ENCODE data around the gene TGFBR3.

The TGFBR3 gene

GRCh38 chr1:91750398-91750996 is 135.5 kb downstream of the TGFBR3 start:
- H3K4me1 ChIP-seq (ENCODE audit: insufficient read depth, low read length) = no peaks in the 10 kb centered on the region
- no peaks in the 10 kb centered on the region for H3K9me3 ChIP-seq (ENCODE audit: insufficient read depth, low read length, severe bottlenecking)
- H3K9ac ChIP-seq (ENCODE audit: low read depth, low read length) = no peak overlapping the region
- TF ChIP-seq EZH2 (IDR thresholded peaks at IDR 0.05; ENCODE audit: borderline replicate concordance, low read depth, low read length, severe bottlenecking) (no peak), CTCF (IDR thresholded peaks at IDR 0.05; ENCODE audit: borderline replicate concordance, extremely low read depth, low read length, poor library complexity, severe bottlenecking) (no peak)
- H3K27me3 ChIP-seq (ENCODE audit: insufficient read depth, low read length, poor library complexity) = no peaks in the 10 kb centered on the region
- no peaks in the 10 kb centered on the region for H3K36me3 ChIP-seq (ENCODE audit: insufficient read depth, low read length)
- H4K20me1 ChIP-seq (ENCODE audit: insufficient read depth, low read length) = no peaks in the 10 kb centered on the region
- H3K27ac ChIP-seq (ENCODE audit: low read length) = no peak overlapping the region
- H3K4me2 ChIP-seq (ENCODE audit: insufficient read depth, low read length) = no peak overlapping the region
- ATAC-seq (ENCODE audit: insufficient read depth, low read depth) = no peak
- H3K79me2 ChIP-seq (ENCODE audit: insufficient read depth, low read length) = no peaks in the 10 kb centered on the region
- DNase-seq = no peak
- H2AFZ ChIP-seq (ENCODE audit: low read depth, low read length) = no peak overlapping the region
- no peak overlapping the region for H3K4me3 ChIP-seq (ENCODE audit: low read depth in 1 of 2, low read length in 2 of 2)

- H3K27ac ChIP-seq (ENCODE audit: low read length) = no peak overlapping the region
- no peaks in the 10 kb centered on the region for H4K20me1 ChIP-seq (ENCODE audit: insufficient read depth, low read length)
- H3K79me2 ChIP-seq (ENCODE audit: insufficient read depth, low read length) = no peaks in the 10 kb centered on the region
- H3K36me3 ChIP-seq (ENCODE audit: insufficient read depth, low read length) = no peaks in the 10 kb centered on the region
- TF ChIP-seq EZH2 (IDR thresholded peaks at IDR 0.05; ENCODE audit: borderline replicate concordance, low read depth, low read length, severe bottlenecking) (no peak), CTCF (IDR thresholded peaks at IDR 0.05; ENCODE audit: borderline replicate concordance, extremely low read depth, low read length, poor library complexity, severe bottlenecking) (no peak)
- H3K4me2 ChIP-seq (ENCODE audit: insufficient read depth, low read length) = no peak overlapping the region
- no peak overlapping the region for H3K9ac ChIP-seq (ENCODE audit: low read depth, low read length)
- ATAC-seq (ENCODE audit: insufficient read depth, low read depth) (no peak), DNase-seq (no peak)
- H3K4me1 ChIP-seq (ENCODE audit: insufficient read depth, low read length) = no peaks in the 10 kb centered on the region
- H3K27me3 ChIP-seq (ENCODE audit: insufficient read depth, low read length, poor library complexity) = no peaks in the 10 kb centered on the region
- no peaks in the 10 kb centered on the region for H3K9me3 ChIP-seq (ENCODE audit: insufficient read depth, low read length, severe bottlenecking)
- no peak overlapping the region for H3K4me3 ChIP-seq (ENCODE audit: low read depth in 1 of 2, low read length in 2 of 2)
- H2AFZ ChIP-seq (ENCODE audit: low read depth, low read length) = no peak overlapping the region
Observed at GRCh38 chr1:91749788-91750231, 136.1 kb downstream of the TGFBR3 start.

- H3K36me3 ChIP-seq (ENCODE audit: insufficient read depth, low read length) = no peaks in the 10 kb centered on the region
- no peaks in the 10 kb centered on the region for H4K20me1 ChIP-seq (ENCODE audit: insufficient read depth, low read length)
- H3K4me1 ChIP-seq (ENCODE audit: insufficient read depth, low read length) = no peaks in the 10 kb centered on the region
- no peaks in the 10 kb centered on the region for H3K79me2 ChIP-seq (ENCODE audit: insufficient read depth, low read length)
- no peak overlapping the region for H3K27ac ChIP-seq (ENCODE audit: low read length)
- H3K9me3 ChIP-seq (ENCODE audit: insufficient read depth, low read length, severe bottlenecking) = no peaks in the 10 kb centered on the region
- ATAC-seq (ENCODE audit: insufficient read depth, low read depth) (no peak), DNase-seq (no peak)
- TF ChIP-seq EZH2 (IDR thresholded peaks at IDR 0.05; ENCODE audit: borderline replicate concordance, low read depth, low read length, severe bottlenecking) (no peak), CTCF (IDR thresholded peaks at IDR 0.05; ENCODE audit: borderline replicate concordance, extremely low read depth, low read length, poor library complexity, severe bottlenecking) (no peak)
- no peak overlapping the region for H2AFZ ChIP-seq (ENCODE audit: low read depth, low read length)
- H3K4me2 ChIP-seq (ENCODE audit: insufficient read depth, low read length) = no peak overlapping the region
- H3K9ac ChIP-seq (ENCODE audit: low read depth, low read length) = no peak overlapping the region
- H3K27me3 ChIP-seq (ENCODE audit: insufficient read depth, low read length, poor library complexity) = no peaks in the 10 kb centered on the region
- no peak overlapping the region for H3K4me3 ChIP-seq (ENCODE audit: low read depth in 1 of 2, low read length in 2 of 2)
Observed at GRCh38 chr1:91747666-91748065, 138.3 kb downstream of the TGFBR3 start.

All from DND-41 (cell line).